IMR-90 (cell line): ENCODE measurements around the gene RUNX1. TPM values are rescaled to one million over a fixed set of nuclear protein-coding genes. Genes with fewer than 3 reads are reported as not detected.

ENCODE experiments used
- ATAC-seq: fragments of 200-7000 bp; cut with Tn5 transposase; 2 replicates; pipeline ENCODE4 v1.9.1; 2020; ENCODE audit warnings: low read depth, mild to moderate bottlenecking, moderate library complexity
- BruUV-seq: library from RNA; stranded (reverse); fragments of 400-500 nt; replicated peaks from 2 replicates; lab custom pipeline; 2021; lab: Mats Ljungman, UMichigan
- CTCF ChIA-PET: fragments of 300-600 bp; formaldehyde crosslinking; extraction: SDS; loops from one replicate; lab custom pipeline; 2021; ENCODE audit warnings: antibody characterized with exemption; lab: Yijun Ruan, JAX
- POLR2A ChIA-PET: fragments of 300-600 bp; sonication (Branson Sonifier 250); formaldehyde crosslinking; loops from one replicate; lab custom pipeline; 2022; ENCODE audit warnings: antibody characterized with exemption; ENCODE audit not compliant: unreplicated experiment; lab: Charles Lee
- DNase-seq: peaks from one replicate; pipeline ENCODE4 v3.0.0; 2013
- H2AFZ ChIP-seq: replicated peaks from 2 replicates; pipeline ENCODE3; 2013; ENCODE audit warnings: low read length, mild to moderate bottlenecking; ENCODE audit not compliant: poor library complexity
- H2AK5ac ChIP-seq: 2 replicates; pipeline ENCODE4 v1.6.1; 2013; ENCODE audit warnings: low read depth, low read length, inconsistent platforms
- H2AK9ac ChIP-seq: replicated peaks from 2 replicates; pipeline ENCODE3; 2013; ENCODE audit warnings: mild to moderate bottlenecking, low read depth, low read length, moderate library complexity; ENCODE audit not compliant: poor library complexity
- H2BK120ac ChIP-seq: 2 replicates; pipeline ENCODE4 v1.6.1; 2013; ENCODE audit warnings: low read depth, low read length, inconsistent platforms
- H2BK15ac ChIP-seq: 3 replicates; pipeline ENCODE4 v1.6.1; 2013; ENCODE audit warnings: low read depth, low read length, inconsistent platforms
- H2BK20ac ChIP-seq: 2 replicates; pipeline ENCODE4 v1.6.1; 2013; ENCODE audit warnings: low read depth, mild to moderate bottlenecking, inconsistent platforms, low read length, moderate library complexity
- H2BK5ac ChIP-seq: 2 replicates; pipeline ENCODE4 v1.6.1; 2013; ENCODE audit warnings: mild to moderate bottlenecking, low read depth, low read length, inconsistent platforms; ENCODE audit not compliant: poor library complexity, severe bottlenecking
- H3K14ac ChIP-seq: replicated peaks from 2 replicates; pipeline ENCODE4 v1.6.1; 2013; ENCODE audit warnings: low read depth, low read length, inconsistent platforms
- H3K18ac ChIP-seq: 2 replicates; pipeline ENCODE4 v1.6.1; 2013; ENCODE audit warnings: low read depth, low read length, control low read depth
- H3K23ac ChIP-seq: 2 replicates; pipeline ENCODE4 v1.6.1; 2013; ENCODE audit warnings: low read depth, low read length, inconsistent platforms
- H3K27ac ChIP-seq: 2 replicates; pipeline ENCODE4 v1.5.1; 2013; ENCODE audit warnings: mild to moderate bottlenecking, control low read depth, low read length; ENCODE audit not compliant: insufficient read depth
- H3K27me3 ChIP-seq: 2 replicates; pipeline ENCODE4 v1.6.1; 2013; ENCODE audit warnings: low read length; ENCODE audit not compliant: control insufficient read depth, insufficient read depth
- H3K36me3 ChIP-seq: 2 replicates; pipeline ENCODE4 v1.6.1; 2013; ENCODE audit warnings: low read length, mixed read lengths; ENCODE audit not compliant: control insufficient read depth, insufficient read depth
- H3K4ac ChIP-seq: 2 replicates; pipeline ENCODE4 v1.6.1; 2013; ENCODE audit warnings: low read depth, low read length, inconsistent platforms
- H3K4me1 ChIP-seq: 2 replicates; pipeline ENCODE4 v1.6.1; 2013; ENCODE audit warnings: low read length, mixed read lengths; ENCODE audit not compliant: control insufficient read depth, insufficient read depth
- H3K4me2 ChIP-seq: 2 replicates; pipeline ENCODE4 v1.6.1; 2013; ENCODE audit warnings: low read depth, mild to moderate bottlenecking, control low read depth, low read length, moderate library complexity
- H3K4me3 ChIP-seq: 2 replicates; pipeline ENCODE4 v1.5.1; 2013; ENCODE audit warnings: low read depth, mild to moderate bottlenecking, control low read depth, low read length, moderate library complexity; ENCODE audit not compliant: insufficient read depth
- H3K56ac ChIP-seq: 2 replicates; pipeline ENCODE4 v1.6.1; 2013; ENCODE audit warnings: low read length, inconsistent platforms; ENCODE audit not compliant: insufficient read depth; ENCODE audit errors: extremely low read depth
- H3K79me1 ChIP-seq, 2 experiments: 2 replicates each; pipeline ENCODE4 v1.6.1; 2013; ENCODE audit warnings: low read length in 2 of 2, inconsistent platforms in 1 of 2, low read depth in 1 of 2
- H3K9ac ChIP-seq: 2 replicates; pipeline ENCODE4 v1.6.1; 2013; ENCODE audit warnings: low read depth, low read length, control low read depth
- H3K9me1 ChIP-seq: 2 replicates; pipeline ENCODE4 v1.6.1; 2013; ENCODE audit warnings: low read length, inconsistent platforms; ENCODE audit not compliant: insufficient read depth
- H3K9me3 ChIP-seq: 2 replicates; pipeline ENCODE4 v1.6.1; 2013; ENCODE audit warnings: low read length; ENCODE audit not compliant: control insufficient read depth, insufficient read depth
- H4K20me1 ChIP-seq: 2 replicates; pipeline ENCODE4 v1.6.1; 2013; ENCODE audit warnings: low read length, inconsistent platforms; ENCODE audit not compliant: insufficient read depth
- H4K5ac ChIP-seq: 2 replicates; pipeline ENCODE4 v1.6.1; 2013; ENCODE audit warnings: mild to moderate bottlenecking, low read depth, low read length, control low read depth
- H4K8ac ChIP-seq, 2 experiments: 2 replicates each; pipeline ENCODE4 v1.6.1; 2013; ENCODE audit warnings: low read depth in 2 of 2, low read length in 2 of 2, control low read depth in 1 of 2, inconsistent platforms in 1 of 2
- H4K91ac ChIP-seq: 2 replicates; pipeline ENCODE4 v1.6.1; 2013; ENCODE audit warnings: low read depth, low read length, inconsistent platforms; ENCODE audit not compliant: insufficient read depth
- BHLHE40 ChIP-seq: fragments of 150-350 bp; IDR thresholded peaks from 2 replicates; pipeline ENCODE4 v1.6.1; 2016; ENCODE audit warnings: mild to moderate bottlenecking, low read depth, low read length
- CEBPB ChIP-seq: IDR thresholded peaks from 2 replicates; pipeline ENCODE4 v1.6.1; 2012; ENCODE audit warnings: low read depth, low read length, improper control_type of control experiment
- CTCF ChIP-seq: conservative IDR thresholded peaks from 2 replicates; pipeline ENCODE4 v1.5.1; 2012; ENCODE audit warnings: mild to moderate bottlenecking, low read depth, low read length, improper control_type of control experiment
- ELK1 ChIP-seq: fragments of 150-350 bp; IDR thresholded peaks from 2 replicates; pipeline ENCODE4 v1.6.1; 2016; ENCODE audit warnings: low read depth, mild to moderate bottlenecking, low read length, moderate library complexity, borderline replicate concordance
- FOS ChIP-seq: fragments of 150-350 bp; IDR thresholded peaks from 2 replicates; pipeline ENCODE4 v1.6.1; 2016; ENCODE audit warnings: low read depth, low read length
- MAFK ChIP-seq: IDR thresholded peaks from 2 replicates; pipeline ENCODE4 v1.6.1; 2012; ENCODE audit warnings: low read depth, low read length, improper control_type of control experiment
- MAZ ChIP-seq: IDR thresholded peaks from 2 replicates; pipeline ENCODE4 v1.6.1; 2012; ENCODE audit warnings: low read depth, mild to moderate bottlenecking, low read length, improper control_type of control experiment, moderate library complexity, borderline replicate concordance
- MXI1 ChIP-seq: IDR thresholded peaks from 2 replicates; pipeline ENCODE4 v1.6.1; 2012; ENCODE audit warnings: low read depth, mild to moderate bottlenecking, low read length, moderate library complexity, borderline replicate concordance
- NFE2L2 ChIP-seq: fragments of 150-350 bp; IDR thresholded peaks from 2 replicates; pipeline ENCODE4 v1.6.1; 2016; ENCODE audit warnings: low read depth, mild to moderate bottlenecking, low read length
- POLR2A ChIP-seq: IDR thresholded peaks from 2 replicates; pipeline ENCODE4 v1.6.1; 2012; ENCODE audit warnings: mild to moderate bottlenecking, low read depth, low read length
- RAD21 ChIP-seq: IDR thresholded peaks from 2 replicates; pipeline ENCODE4 v1.6.1; 2012; ENCODE audit warnings: low read length, improper control_type of control experiment
- RCOR1 ChIP-seq: IDR thresholded peaks from 2 replicates; pipeline ENCODE4 v1.6.1; 2012; ENCODE audit warnings: mild to moderate bottlenecking, low read length, improper control_type of control experiment; ENCODE audit not compliant: insufficient replicate concordance
- USF2 ChIP-seq: fragments of 150-350 bp; IDR thresholded peaks from 2 replicates; pipeline ENCODE4 v1.6.1; 2017; ENCODE audit warnings: mild to moderate bottlenecking, antibody characterized with exemption, low read length, low read depth
- WGBS, 2 experiments: methylation state at CpG; one replicate each; pipeline versions ENCODE4 v1.1.5 to v1.1.7; 2013; ENCODE audit warnings: missing lambda C conversion rate in 2 of 2; ENCODE audit not compliant: insufficient read length in 1 of 2; ENCODE audit errors: extremely low coverage in 2 of 2; 5-methylcytosine and 5-hydroxymethylcytosine counted together
- dilution Hi-C: fragments of 300-500 bp; cut with HindIII; formaldehyde crosslinking; loops from one replicate; pipeline ENCODE4 v1.14.3; 2018; ENCODE audit warnings: low sequenced_read_pairs; ENCODE audit not compliant: unreplicated experiment
- in situ Hi-C: fragments of 300-500 bp; cut with MboI; formaldehyde crosslinking; loops from 3 replicates; pipeline ENCODE4 v1.14.3; 2019; ENCODE audit warnings: low sequenced_read_pairs, inconsistent platforms, mixed read lengths
- intact Hi-C: fragments of 100-400 bp; cut with micrococcal nuclease; formaldehyde crosslinking; loops from 2 replicates; pipeline ENCODE4 v1.10.0; 2022
- polyA plus RNA-seq, 3 experiments: library from polyadenylated mRNA; depleted of rRNA; stranded (reverse); fragments of >200 nt; gene quantifications; 2 replicates each; pipeline ENCODE4 v1.2.3, GENCODE V29; 2012; ENCODE audit warnings: low replicate concordance in 1 of 3
- total RNA-seq: library from RNA; depleted of rRNA; stranded (reverse); fragments of >200 nt; gene quantifications from 2 replicates; pipeline ENCODE4 v1.2.3, GENCODE V29; 2012

RUNX1 gene
- total and polyA plus RNA-seq, 2 of the 4 experiments (the other 2 are of a cell fraction) = 34.5 to 56.5 TPM

GRCh38 chr21:35097525-35097924 is 48.4 kb upstream of the RUNX1 start:
- TF ChIP-seq RAD21 = no peak
- no peak for TF ChIP-seq CTCF
- no peak for TF ChIP-seq CEBPB
- no peak for TF ChIP-seq BHLHE40
- no peak for TF ChIP-seq POLR2A
- TF ChIP-seq MXI1 = no peak
- no peak for TF ChIP-seq MAZ
- no peak for TF ChIP-seq NFE2L2
- no peak for TF ChIP-seq RCOR1
- no peak for TF ChIP-seq USF2
- no peak for TF ChIP-seq ELK1
- TF ChIP-seq MAFK = no peak
- TF ChIP-seq FOS = no peak
- ChIA-PET POLR2A (interaction anchor here (0.6 kb wide), 1 partner anchor 237 kb away, joined by 3 read pairs; no protein-coding TSS in a partner anchor), CTCF (no interaction called here)
- Histone ChIP-seq H3K27me3 (no peaks in the 10 kb centered on the region), H2AK9ac (no peak overlapping the region), H3K9me1 (no peaks in the 10 kb centered on the region), H3K14ac (no peak overlapping the region), H3K23ac (no peak overlapping the region), H2AFZ (no peak overlapping the region), H3K18ac (no peak overlapping the region), H3K9ac (no peak overlapping the region), H3K56ac (no peak overlapping the region), H3K36me3 (no peaks in the 10 kb centered on the region), H4K5ac (no peak overlapping the region), H2AK5ac (peak overlapping the region; percentile 71), H3K4ac (no peak overlapping the region), H3K4me1 (0 out of 2 replicates have a peak, but pooled peaks cover 4% of the 10 kb centered on the region), H2BK20ac (no peak overlapping the region), H3K4me3 (no peak overlapping the region), H2BK5ac (no peak overlapping the region), H3K9me3 (no peaks in the 10 kb centered on the region), H2BK120ac (no peak overlapping the region), H3K79me1 (no peaks in the 10 kb centered on the region), H4K8ac (no peak overlapping the region), H4K91ac (no peak overlapping the region), H2BK15ac (no peak overlapping the region), H4K20me1 (no peaks in the 10 kb centered on the region), H3K4me2 (no peak overlapping the region), H3K27ac (no peak overlapping the region)
- DNase-seq (no peak), ATAC-seq (no peak)
- BruUV-seq = no TSS peak
- intact Hi-C loops (no loop called here), in situ Hi-C loops (no loop called here), dilution Hi-C loops (no loop called here)
- WGBS, 2 experiments = no CpG with 5 or more reads among the region's 4 CpGs
